ENCODE measurements around the gene FSCN2.

DNA sequence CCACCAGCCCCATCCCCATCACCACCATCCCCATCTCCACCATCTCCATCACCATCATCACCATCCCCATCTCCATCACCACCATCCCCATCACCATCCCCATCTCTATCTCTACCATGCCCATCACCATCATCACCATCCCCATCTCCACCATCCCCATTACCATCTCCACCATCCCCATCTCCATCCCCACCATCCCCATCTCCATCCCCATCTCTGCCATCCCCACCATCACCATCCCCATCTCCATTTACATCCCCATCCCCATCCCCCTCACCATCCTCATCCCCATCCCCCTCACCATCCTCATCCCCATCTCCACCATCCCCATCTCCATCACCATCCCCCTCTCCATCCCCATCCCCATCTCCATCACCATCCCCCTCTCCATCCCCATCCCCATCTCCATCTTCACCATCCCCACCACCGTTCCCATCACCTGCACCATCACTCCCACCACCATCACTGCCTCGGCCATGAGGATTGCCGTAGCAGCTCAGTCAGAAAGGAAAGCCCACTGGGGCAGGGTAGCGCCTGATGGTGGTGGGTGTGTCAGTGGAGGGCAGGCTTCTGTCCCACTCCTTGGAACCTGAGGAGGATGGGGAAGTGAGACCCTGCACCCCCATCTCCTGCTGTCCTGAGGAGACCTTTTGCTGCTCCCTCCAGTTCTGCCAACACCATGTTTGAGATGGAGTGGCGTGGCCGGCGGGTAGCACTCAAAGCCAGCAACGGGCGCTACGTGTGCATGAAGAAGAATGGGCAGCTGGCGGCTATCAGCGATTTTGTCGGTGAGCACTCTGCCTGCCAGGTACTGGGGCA lies 7.5 kb downstream of the FSCN2 start:
- TF ChIP-seq EP300 (IDR thresholded peaks at IDR 0.05; ENCODE audit: borderline replicate concordance in 1 of 2, low read depth in 1 of 2, low read length in 1 of 2): no peak
- TF ChIP-seq, protein P1, sequence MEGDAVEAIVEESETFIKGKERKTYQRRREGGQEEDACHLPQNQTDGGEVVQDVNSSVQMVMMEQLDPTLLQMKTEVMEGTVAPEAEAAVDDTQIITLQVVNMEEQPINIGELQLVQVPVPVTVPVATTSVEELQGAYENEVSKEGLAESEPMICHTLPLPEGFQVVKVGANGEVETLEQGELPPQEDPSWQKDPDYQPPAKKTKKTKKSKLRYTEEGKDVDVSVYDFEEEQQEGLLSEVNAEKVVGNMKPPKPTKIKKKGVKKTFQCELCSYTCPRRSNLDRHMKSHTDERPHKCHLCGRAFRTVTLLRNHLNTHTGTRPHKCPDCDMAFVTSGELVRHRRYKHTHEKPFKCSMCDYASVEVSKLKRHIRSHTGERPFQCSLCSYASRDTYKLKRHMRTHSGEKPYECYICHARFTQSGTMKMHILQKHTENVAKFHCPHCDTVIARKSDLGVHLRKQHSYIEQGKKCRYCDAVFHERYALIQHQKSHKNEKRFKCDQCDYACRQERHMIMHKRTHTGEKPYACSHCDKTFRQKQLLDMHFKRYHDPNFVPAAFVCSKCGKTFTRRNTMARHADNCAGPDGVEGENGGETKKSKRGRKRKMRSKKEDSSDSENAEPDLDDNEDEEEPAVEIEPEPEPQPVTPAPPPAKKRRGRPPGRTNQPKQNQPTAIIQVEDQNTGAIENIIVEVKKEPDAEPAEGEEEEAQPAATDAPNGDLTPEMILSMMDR (IDR thresholded peaks at IDR 0.05): no peak
- TF ChIP-seq POLR2AphosphoS5 (IDR thresholded peaks at IDR 0.05; ENCODE audit: low read depth, low read length): no peak
- no peak for TF ChIP-seq TAF1 (IDR thresholded peaks at IDR 0.05; ENCODE audit: borderline replicate concordance, low read depth, low read length)
- TF ChIP-seq FOXM1 (IDR thresholded peaks at IDR 0.05; ENCODE audit: low read depth): no peak
- TF ChIP-seq JUND (IDR thresholded peaks at IDR 0.05): no peak
- TF ChIP-seq MEF2A (IDR thresholded peaks at IDR 0.05; ENCODE audit: borderline replicate concordance, low read depth): no peak
- TF ChIP-seq, protein P2, sequence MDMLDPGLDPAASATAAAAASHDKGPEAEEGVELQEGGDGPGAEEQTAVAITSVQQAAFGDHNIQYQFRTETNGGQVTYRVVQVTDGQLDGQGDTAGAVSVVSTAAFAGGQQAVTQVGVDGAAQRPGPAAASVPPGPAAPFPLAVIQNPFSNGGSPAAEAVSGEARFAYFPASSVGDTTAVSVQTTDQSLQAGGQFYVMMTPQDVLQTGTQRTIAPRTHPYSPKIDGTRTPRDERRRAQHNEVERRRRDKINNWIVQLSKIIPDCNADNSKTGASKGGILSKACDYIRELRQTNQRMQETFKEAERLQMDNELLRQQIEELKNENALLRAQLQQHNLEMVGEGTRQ (IDR thresholded peaks at IDR 0.05; ENCODE audit: borderline replicate concordance, low read depth, low read length): no peak
- no peak for TF ChIP-seq RCOR1 (IDR thresholded peaks at IDR 0.05; ENCODE audit: low read length)

Measured in SK-N-SH (cell line).